H9 (cell line): ENCODE data around the gene TRAPPC2B. TPM values are rescaled to one million over a fixed set of nuclear protein-coding genes. Genes with fewer than 3 reads are reported as not detected.
A peak's percentile ranks its signal among the peaks of the same experiment; 100 is the strongest.

Experiments
- DNase-seq: peaks from one replicate; pipeline ENCODE4 v3.0.0-alpha.2; 2017
- H2AFZ ChIP-seq: one replicate; pipeline ENCODE4 v1.6.1; 2013; ENCODE audit warnings: mild to moderate bottlenecking, low read length, control low read depth, moderate library complexity
- H2AK5ac ChIP-seq: 2 replicates; pipeline ENCODE4 v1.6.1; 2013; ENCODE audit warnings: low read length, control low read depth, mixed read lengths; ENCODE audit not compliant: insufficient read length
- H2BK120ac ChIP-seq: one replicate; pipeline ENCODE4 v1.6.1; 2013; ENCODE audit warnings: low read depth, mild to moderate bottlenecking, low read length, control low read depth, inconsistent platforms; ENCODE audit not compliant: poor library complexity, severe bottlenecking
- H2BK12ac ChIP-seq: 2 replicates; pipeline ENCODE4 v1.6.1; 2013; ENCODE audit warnings: low read length, control low read depth, mixed read lengths, low read depth; ENCODE audit not compliant: insufficient read length
- H2BK15ac ChIP-seq: 2 replicates; pipeline ENCODE4 v1.6.1; 2013; ENCODE audit warnings: low read depth, low read length, control low read depth
- H2BK20ac ChIP-seq: one replicate; pipeline ENCODE4 v1.6.1; 2013; ENCODE audit warnings: low read depth, mild to moderate bottlenecking, low read length, control low read depth, inconsistent platforms; ENCODE audit not compliant: poor library complexity, severe bottlenecking
- H2BK5ac ChIP-seq: 2 replicates; pipeline ENCODE4 v1.6.1; 2013; ENCODE audit warnings: low read length, control low read depth, mixed read lengths; ENCODE audit not compliant: insufficient read length
- H3K14ac ChIP-seq: 2 replicates; pipeline ENCODE4 v1.6.1; 2013; ENCODE audit warnings: low read length, control low read depth; ENCODE audit not compliant: insufficient read depth
- H3K18ac ChIP-seq: 2 replicates; pipeline ENCODE4 v1.6.1; 2013; ENCODE audit warnings: low read depth, mild to moderate bottlenecking, mixed read lengths, low read length, control low read depth; ENCODE audit not compliant: insufficient read length
- H3K23ac ChIP-seq: 2 replicates; pipeline ENCODE4 v1.6.1; 2013; ENCODE audit warnings: low read length, control low read depth, mixed read lengths, low read depth; ENCODE audit not compliant: insufficient read length
- H3K23me2 ChIP-seq: 2 replicates; pipeline ENCODE4 v1.6.1; 2013; ENCODE audit warnings: low read depth, mild to moderate bottlenecking, mixed read lengths, low read length, control low read depth; ENCODE audit not compliant: insufficient read length, poor library complexity, severe bottlenecking
- H3K27ac ChIP-seq: 2 replicates; pipeline ENCODE4 v1.5.1; 2013; ENCODE audit warnings: low read length, control low read depth, mixed read lengths, low read depth; ENCODE audit not compliant: insufficient read length
- H3K27me3 ChIP-seq: 2 replicates; pipeline ENCODE4 v1.6.1; 2013; ENCODE audit warnings: low read length, control low read depth, inconsistent platforms; ENCODE audit not compliant: insufficient read depth
- H3K4ac ChIP-seq: 2 replicates; pipeline ENCODE4 v1.6.1; 2013; ENCODE audit warnings: low read depth, mild to moderate bottlenecking, control low read depth, inconsistent platforms, low read length, moderate library complexity
- H3K4me1 ChIP-seq: 2 replicates; pipeline ENCODE4 v1.6.1; 2013; ENCODE audit warnings: low read length, control low read depth, inconsistent platforms; ENCODE audit not compliant: insufficient read depth
- H3K4me2 ChIP-seq: 2 replicates; pipeline ENCODE4 v1.6.1; 2013; ENCODE audit warnings: low read length, control low read depth, mixed read lengths; ENCODE audit not compliant: insufficient read length, insufficient read depth
- H3K56ac ChIP-seq: 2 replicates; pipeline ENCODE4 v1.6.1; 2013; ENCODE audit warnings: low read depth, mild to moderate bottlenecking, mixed read lengths, low read length, control low read depth; ENCODE audit not compliant: insufficient read length
- H3K79me1 ChIP-seq: 2 replicates; pipeline ENCODE4 v1.6.1; 2013; ENCODE audit warnings: low read depth, mild to moderate bottlenecking, moderate library complexity, low read length, control low read depth, inconsistent platforms; ENCODE audit not compliant: insufficient read depth, poor library complexity, severe bottlenecking
- H3K79me2 ChIP-seq: 2 replicates; pipeline ENCODE4 v1.6.1; 2013; ENCODE audit warnings: low read length, control low read depth, inconsistent platforms; ENCODE audit not compliant: insufficient read depth
- H3K9ac ChIP-seq: 2 replicates; pipeline ENCODE4 v1.6.1; 2013; ENCODE audit warnings: low read length, control low read depth, mixed read lengths; ENCODE audit not compliant: insufficient read length; ENCODE audit errors: extremely low read depth
- H3K9me3 ChIP-seq: one replicate; pipeline ENCODE4 v1.6.1; 2013; ENCODE audit warnings: low read depth, low read length, inconsistent platforms; ENCODE audit not compliant: control insufficient read depth
- H3T11ph ChIP-seq: one replicate; pipeline ENCODE4 v1.6.1; 2013; ENCODE audit warnings: mild to moderate bottlenecking, low read length, control low read depth, inconsistent platforms
- H4K20me1 ChIP-seq: one replicate; pipeline ENCODE4 v1.6.1; 2013; ENCODE audit not compliant: control insufficient read depth, insufficient read length, insufficient read depth
- H4K5ac ChIP-seq: 2 replicates; pipeline ENCODE4 v1.6.1; 2013; ENCODE audit warnings: low read depth, mild to moderate bottlenecking, mixed read lengths, low read length, control low read depth; ENCODE audit not compliant: insufficient read length
- H4K8ac ChIP-seq: replicated peaks from 2 replicates; pipeline ENCODE4 v1.6.1; 2013; ENCODE audit warnings: low read length, control low read depth, mixed read lengths, low read depth; ENCODE audit not compliant: insufficient read length
- H4K91ac ChIP-seq: 2 replicates; pipeline ENCODE4 v1.6.1; 2013; ENCODE audit warnings: low read depth, mild to moderate bottlenecking, moderate library complexity, mixed read lengths, low read length, control low read depth; ENCODE audit not compliant: insufficient read length
- H3K27ac Mint-ChIP-seq, 3 experiments: 2 replicates in 2 of 3; 3 replicates in 1 of 3; pipeline ENCODE4 v1.8.0; 2020 to 2021; ENCODE audit warnings: mixed read lengths in 3 of 3, mild to moderate bottlenecking in 1 of 3, moderate library complexity in 1 of 3
- H3K27me3 Mint-ChIP-seq: 2 replicates; pipeline ENCODE4 v1.8.0; 2021; ENCODE audit warnings: low read depth, mild to moderate bottlenecking, moderate library complexity, mixed read lengths
- H3K36me3 Mint-ChIP-seq, 3 experiments: 2 replicates in 2 of 3; 3 replicates in 1 of 3; pipeline ENCODE4 v1.8.0; 2020 to 2021; ENCODE audit warnings: low read depth in 3 of 3, mixed read lengths in 3 of 3; ENCODE audit not compliant: insufficient read depth in 1 of 3
- H3K4me1 Mint-ChIP-seq, 2 experiments: 2 replicates each; pipeline ENCODE4 v1.8.0; 2020; ENCODE audit warnings: mixed read lengths in 2 of 2
- H3K4me3 Mint-ChIP-seq, 2 experiments: 2 replicates in 1 of 2; 3 replicates in 1 of 2; pipeline ENCODE4 v1.8.0; 2020 to 2021; ENCODE audit warnings: mild to moderate bottlenecking in 2 of 2, mixed read lengths in 2 of 2, moderate library complexity in 1 of 2
- H3K9me3 Mint-ChIP-seq, 2 experiments: 2 replicates in 1 of 2; 3 replicates in 1 of 2; pipeline ENCODE4 v1.8.0; 2020; ENCODE audit warnings: mild to moderate bottlenecking in 2 of 2, mixed read lengths in 2 of 2, moderate library complexity in 1 of 2
- CTCF ChIP-seq: fragments of 200-600 bp; sonication (generic); conservative IDR thresholded peaks from 3 replicates; pipeline ENCODE4 v1.8.0; 2021; ENCODE audit warnings: antibody characterized with exemption, mild to moderate bottlenecking
- WGBS: extraction: QIAGEN DNeasy Blood & Tissue Kit; methylation state at CpG from one replicate; pipeline ENCODE4 v1.1.7; 2013; ENCODE audit warnings: missing lambda C conversion rate, low lambda C conversion rate, mixed read lengths; ENCODE audit not compliant: insufficient read length; ENCODE audit errors: extremely low coverage; 5-methylcytosine and 5-hydroxymethylcytosine counted together
- total RNA-seq: library from RNA; stranded (reverse); gene quantifications from 2 replicates; pipeline ENCODE4 v1.2.1, GENCODE V29; 2021

TRAPPC2B gene
- total RNA-seq, 1 experiment from 2014 or later = 12.4 TPM

- Histone ChIP-seq H2BK12ac (no peak within 1 kb of the TSS), H2BK15ac (no peak within 1 kb of the TSS), H4K20me1 (no peaks in the 10 kb centered on the region), H2AK5ac (no peak within 1 kb of the TSS), H4K8ac (no peak within 1 kb of the TSS), H3K23ac (no peak within 1 kb of the TSS), H3K9me3 (no peaks in the 10 kb centered on the region), H2BK120ac (no peak within 1 kb of the TSS), H3K23me2 (peaks cover 7% of the 10 kb centered on the region), H2AFZ (no peak within 1 kb of the TSS), H2BK5ac (no peak within 1 kb of the TSS), H3K4ac (no peak within 1 kb of the TSS), H3K14ac (peak within 1 kb of the TSS; percentile 70), H3K79me1 (peaks cover 3% of the 10 kb centered on the region), H3K18ac (no peak within 1 kb of the TSS), H3K56ac (no peak within 1 kb of the TSS), H4K5ac (peak within 1 kb of the TSS; percentile 27), H3K9ac (peak within 1 kb of the TSS; percentile 89), H3K4me1 (no peaks in the 10 kb centered on the region), H3K79me2 (peaks cover 13% of the 10 kb centered on the region; the same call in 1 of the 2 replicates), H2BK20ac (no peak within 1 kb of the TSS), H3K4me2 (peak within 1 kb of the TSS; percentile 99), H3K27ac (no peak within 1 kb of the TSS), H3K27me3 (no peaks in the 10 kb centered on the region), H4K91ac (no peak within 1 kb of the TSS), H3T11ph (no peak within 1 kb of the TSS)
- Mint-ChIP-seq H3K4me1 (peaks cover 12 to 20% of the 10 kb centered on the region in 2 experiments), H3K27me3 (peaks cover 10% of the 10 kb centered on the region), H3K9me3 (no peaks in the 10 kb centered on the region), H3K4me3 (peak within 1 kb of the TSS; percentile 97 to 98), H3K36me3 (peaks cover 13 to 26% (median 26%) of the 10 kb centered on the region in 3 experiments; a peak in 6 of 7 replicates), H3K27ac (peak within 1 kb of the TSS; percentile 80 to 96 (median 91))
- DNase-seq = peak; percentile 97
- TF ChIP-seq CTCF = no peak
- no CpG with 5 or more reads among the region's 57 CpGs for WGBS
Measured at GRCh38 chr19:57350877-57351805, 12.2 kb upstream of the TRAPPC2B start, which contains the start of gene ZNF304. Gene ZNF304 (plus strand): TSS chr19:57351271. CDS start chr19:57351665, 394 bp downstream.
